NCI-H2029 treated with DMSO at 0.1 percent for 48 hours (cell line): Measurements from ENCODE around the gene FAM229B.
A peak's percentile ranks its signal among the peaks of the same experiment; 100 is the strongest.
"Not testable (repeated sequence)": the region's sequence is repeated elsewhere in the genome, so short reads cannot be mapped to it uniquely, and the experiment has no call there.

Experiments
- DNase-seq: peaks from one replicate; lab custom pipeline; 2025; lab: John Stamatoyannopoulos, UW

FAM229B gene

DNA sequence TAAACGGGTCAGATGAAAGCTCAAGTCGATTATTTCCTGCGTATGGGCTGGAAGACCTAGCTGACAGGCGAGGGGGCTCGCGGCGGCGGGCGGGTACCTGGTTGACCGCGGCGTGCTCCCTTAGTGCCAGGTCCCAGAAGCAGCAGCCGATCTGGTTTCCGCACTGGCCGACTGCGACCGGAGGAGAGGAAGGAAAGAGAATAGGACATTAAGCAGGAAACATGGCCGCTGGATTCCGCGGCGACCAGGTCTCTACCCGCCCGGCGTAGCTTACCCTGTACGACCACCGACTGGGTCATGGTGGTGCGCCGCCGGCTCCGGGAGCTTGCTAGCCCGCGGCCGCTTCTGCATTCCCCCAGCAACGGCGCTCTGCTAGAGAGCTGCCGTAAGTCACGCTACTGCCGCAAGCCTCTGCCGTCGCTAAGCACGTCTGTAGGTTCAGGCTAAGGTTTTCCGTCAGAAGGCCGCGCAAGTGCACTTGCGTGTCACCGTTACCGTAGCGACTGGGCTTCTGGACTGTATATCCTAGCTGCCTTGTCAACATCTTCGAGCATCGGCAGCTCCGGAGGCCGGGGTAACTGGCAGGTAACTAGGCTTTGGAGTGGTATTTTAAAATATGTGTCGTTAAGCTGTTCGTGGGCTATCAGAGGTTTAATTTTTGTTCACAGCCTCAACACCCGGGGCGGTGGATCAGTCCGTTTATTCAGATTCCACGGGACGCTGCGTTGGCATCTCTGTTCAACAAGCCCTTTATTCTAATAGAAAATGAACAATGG, at the start of gene FAM229B, which contains the start of gene TUBE1:
Gene FAM229B, plus strand, starts transcription at position 456 of the 776 bp plus-strand sequence. CDS start 11,693 bp downstream, outside the sequence.
Gene TUBE1, minus strand, starts transcription at position 347 of the 776 bp plus-strand sequence. Its CDS starts 48 bp downstream, at position 299.
- DNase-seq: peak; percentile 92

GRCh38 chr6:112037783-112038216, 49.6 kb upstream of the FAM229B start:
- no peak for DNase-seq

DNA sequence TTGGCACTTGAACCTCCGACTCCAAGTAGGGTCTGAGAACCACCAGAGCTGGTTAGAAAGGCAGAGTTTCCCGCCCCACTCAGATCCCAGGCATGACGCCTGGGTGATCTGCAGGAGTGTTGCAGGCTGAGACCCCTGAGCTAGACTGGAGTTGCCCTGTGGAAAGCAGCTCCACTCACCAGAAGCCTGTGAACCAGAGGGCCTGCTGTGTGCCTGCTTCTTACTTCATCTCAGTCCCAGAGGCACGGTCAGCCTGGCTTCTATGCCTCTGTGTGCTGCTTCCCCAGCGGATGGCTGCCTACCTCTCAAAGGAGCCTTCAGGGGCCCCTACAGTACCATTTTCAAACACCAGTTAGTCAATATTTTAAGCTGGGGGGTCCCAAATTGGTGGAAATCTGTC, 49.1 kb upstream of the FAM229B start:
- DNase-seq: no peak

DNA sequence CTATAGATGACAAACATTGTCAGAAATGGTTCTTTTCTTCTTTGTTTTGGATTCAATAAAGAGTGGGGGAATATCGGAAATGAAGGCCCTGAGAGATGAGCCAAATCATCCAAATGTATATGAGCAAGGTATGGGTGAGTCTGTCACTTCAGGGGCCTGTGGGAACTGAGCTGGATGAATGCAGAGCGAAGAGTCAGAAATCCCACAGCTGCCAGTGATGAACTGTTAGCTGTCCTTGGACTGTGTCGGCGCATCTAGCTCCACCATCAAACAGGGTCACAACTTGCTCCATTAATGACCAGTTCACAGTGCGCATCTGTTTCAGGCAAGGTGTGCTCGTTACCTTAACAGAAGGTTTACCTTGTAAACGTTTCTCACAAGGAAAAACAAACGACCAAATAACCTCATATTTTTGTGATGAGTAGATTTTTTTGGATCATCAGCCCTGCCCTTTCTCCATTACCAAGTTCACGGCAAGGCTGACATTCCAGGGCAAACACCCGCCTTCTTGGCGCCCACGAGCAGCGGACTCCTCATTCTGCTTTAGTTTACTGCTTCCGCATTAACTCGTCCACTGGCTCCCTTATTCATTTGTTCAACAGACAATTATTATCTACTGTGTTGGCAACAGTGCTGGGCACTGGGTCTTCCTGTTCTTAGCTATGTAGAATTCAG, 48.5 kb upstream of the FAM229B start:
- DNase-seq: no peak

DNA sequence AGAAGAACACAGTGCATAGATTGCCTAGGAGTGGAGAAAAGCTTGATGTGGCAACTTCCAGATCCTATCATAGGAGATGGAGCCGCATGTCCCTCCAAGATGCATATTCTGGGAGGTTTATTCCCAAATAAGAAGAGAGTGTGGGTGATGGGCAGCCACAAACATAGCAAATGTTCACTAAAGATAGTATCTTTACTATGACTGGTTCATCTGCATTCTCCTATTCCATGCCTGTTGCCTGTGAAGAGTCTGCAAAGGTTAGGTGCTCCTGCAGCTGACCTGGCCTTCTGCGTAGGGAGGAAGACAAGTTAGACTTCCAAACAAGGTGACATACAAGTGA, 48.0 kb upstream of the FAM229B start:
- DNase-seq: no peak

DNA sequence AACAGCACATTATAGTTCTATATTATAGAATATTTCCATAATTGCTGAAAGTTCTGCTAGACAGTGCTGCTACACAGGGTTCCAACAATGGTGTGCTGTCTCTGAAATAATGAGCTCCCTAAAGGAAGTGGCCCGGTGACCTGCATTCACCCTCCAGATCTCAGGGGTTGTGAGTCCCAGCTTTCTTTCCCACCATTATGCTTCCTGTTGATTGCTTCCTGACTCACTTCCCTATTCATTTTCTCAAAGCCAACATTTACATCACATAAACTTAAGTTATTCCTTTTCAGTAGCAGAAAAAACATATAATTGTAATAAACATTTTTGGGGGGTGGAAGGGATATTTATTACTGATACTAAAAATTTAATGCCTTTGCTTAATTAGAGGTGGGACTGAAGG, 46.4 kb upstream of the FAM229B start:
- no peak for DNase-seq

DNA sequence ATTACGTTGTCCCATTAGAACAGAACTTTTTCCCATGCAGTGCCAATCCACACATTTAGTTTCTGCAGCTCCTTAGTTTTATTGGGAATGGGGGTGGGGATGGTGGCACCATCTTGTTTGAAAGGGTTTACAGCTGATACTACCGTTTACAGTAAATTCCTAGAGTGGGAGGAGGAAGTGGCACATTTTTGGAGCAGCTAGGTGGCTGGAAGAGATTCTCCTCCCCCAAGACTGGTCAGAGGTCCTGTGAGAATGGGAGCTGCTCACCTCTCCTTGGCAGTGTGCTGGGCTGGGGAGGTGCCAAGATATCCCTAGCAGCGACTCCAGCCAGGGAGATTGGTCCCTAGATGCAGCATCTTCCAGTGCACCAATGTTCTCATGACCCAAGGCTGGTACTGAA, 45.9 kb upstream of the FAM229B start:
- no peak for DNase-seq

DNA sequence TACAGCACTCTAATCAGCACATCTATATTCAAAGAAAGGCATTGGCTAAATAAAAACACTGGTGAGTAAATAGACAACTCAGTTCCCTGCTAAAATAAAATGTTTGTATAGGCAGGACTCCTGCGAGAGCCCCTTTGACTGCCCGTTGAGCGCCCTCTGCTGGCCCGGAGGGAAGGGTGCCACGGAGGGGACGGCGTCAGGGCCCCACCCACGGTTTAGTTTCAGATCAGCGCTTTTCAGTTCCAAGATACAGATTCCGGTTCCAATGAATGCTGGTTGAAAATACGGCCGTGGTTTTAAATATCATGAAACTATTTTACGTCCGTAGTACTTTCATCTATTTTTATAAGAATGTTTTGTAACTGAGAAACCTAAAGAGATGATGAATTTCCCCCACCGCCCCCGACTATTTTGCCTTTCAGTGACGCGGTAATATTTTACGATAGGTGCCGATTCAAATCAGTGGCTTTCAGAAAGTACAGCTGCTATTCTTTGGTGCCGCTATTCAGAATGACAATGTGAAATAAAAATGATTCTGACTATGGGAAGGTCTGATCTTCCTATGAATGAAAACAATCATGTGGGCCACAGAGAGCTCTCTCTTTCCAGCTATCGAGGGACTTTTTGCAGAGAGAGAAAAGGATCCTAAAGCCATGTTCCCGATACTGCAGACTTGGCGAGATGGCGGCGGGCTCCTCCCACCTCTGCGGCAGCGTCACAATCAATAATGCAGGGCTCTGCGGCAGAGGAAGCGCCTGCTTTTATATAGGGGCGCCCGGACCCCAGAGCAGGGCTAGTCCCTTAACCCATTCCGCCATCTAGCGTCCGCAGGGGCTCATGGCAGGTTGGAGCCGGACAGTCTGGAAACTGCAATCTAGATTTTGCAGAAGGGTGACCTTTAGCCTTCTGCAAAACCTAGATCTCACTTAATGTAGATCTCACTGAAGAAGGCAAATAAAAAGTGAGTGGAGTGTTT, 44.1 kb upstream of the FAM229B start:
- peak; percentile 97 for DNase-seq

DNA sequence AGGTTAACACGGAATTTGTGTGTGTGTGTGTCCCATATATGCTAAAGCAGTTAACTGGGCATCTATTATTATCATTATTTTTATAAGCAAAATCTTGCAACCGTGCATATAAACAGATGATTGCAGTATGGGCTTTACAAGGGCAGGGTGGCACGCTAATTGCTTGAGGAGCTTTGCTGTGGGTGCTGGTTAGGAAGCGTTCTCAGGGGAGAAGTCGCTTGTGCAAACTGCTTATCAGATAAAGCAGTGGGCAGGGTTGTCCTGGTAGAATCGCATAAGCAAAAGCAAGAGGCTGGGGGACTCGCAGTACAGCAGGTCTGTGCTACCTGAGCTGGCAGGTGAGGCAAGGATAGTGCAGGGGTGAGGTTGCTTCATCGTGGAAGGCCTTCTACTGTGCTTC, 43.2 kb upstream of the FAM229B start:
- DNase-seq: no peak

GRCh38 chr6:112044856-112045255, 42.5 kb upstream of the FAM229B start:
- no peak for DNase-seq

DNA sequence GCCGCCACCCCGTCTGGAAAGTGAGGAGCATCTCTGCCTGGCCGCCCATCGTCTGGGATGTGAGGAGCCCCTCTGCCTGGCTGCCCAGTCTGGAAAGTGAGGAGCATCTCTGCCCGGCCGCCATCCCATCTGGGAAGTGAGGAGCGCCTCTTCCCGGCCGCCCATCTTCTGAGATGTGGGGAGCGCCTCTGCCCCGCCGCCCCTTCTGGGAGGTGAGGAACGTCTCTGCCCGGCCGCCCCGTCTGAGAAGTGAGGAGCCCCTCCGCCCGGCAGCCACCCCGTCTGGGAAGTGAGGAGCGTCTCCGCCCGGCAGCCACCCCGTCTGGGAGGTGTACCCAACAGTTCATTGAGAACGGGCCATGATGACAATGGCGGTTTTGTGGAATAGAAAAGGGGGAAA, 39.9 kb upstream of the FAM229B start:
- DNase-seq: not testable (repeated sequence)

DNA sequence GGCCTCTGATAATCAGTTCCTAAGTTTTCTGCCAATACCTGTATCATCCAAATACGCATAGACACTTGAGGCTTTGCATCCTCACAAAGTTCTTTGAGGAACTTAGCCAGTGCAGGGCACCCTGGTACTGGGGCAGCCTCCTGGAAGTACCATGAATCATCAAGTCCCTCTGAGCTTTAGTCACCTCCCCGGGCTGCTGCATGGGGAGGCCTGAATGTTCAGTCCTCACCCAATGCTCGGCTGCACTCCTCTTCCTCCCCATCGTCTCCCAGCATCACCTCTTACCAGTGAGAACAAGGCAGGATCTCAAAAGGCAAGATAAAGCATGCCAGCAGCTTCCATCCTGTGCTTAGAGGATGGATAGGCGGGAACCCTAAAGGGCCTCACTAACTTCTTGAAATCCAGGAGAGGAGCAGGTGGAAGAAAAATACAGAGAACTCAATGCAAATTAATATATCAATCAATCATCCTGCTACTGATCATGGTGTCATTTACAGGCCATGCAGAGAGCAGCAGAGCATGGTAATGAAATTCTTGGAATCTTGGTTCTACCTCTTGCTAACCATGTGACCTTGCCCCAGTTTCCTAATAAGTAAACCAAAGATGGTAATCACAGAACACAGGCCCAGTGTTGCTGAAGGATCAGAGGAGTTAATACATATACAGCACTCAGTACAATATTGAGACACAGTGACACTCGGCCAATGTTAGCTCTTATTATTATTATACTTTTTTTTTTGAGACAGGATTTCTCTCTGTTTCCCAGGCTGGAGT, 38.2 kb upstream of the FAM229B start:
- no peak for DNase-seq

DNA sequence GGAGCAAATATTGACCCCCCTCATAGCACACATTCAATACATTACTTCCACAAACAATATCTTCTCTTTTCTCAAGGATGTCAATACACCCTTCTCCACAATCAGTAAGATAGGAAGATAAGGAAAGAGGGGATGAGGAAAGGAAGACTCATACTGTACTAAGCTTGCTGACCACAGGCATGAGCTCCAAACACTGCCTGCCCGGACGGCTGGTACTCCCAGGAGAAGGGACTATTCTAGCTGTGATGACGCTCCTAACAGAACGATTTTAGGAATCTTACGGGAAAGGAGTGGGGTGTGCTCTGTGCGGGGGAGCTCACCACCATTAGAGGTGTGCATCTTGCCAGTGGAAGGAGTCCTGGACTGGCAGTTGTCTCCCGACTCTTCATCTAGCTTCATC, 37.4 kb upstream of the FAM229B start:
- no peak for DNase-seq

- no peak for DNase-seq
Observed at GRCh38 chr6:112050429-112050828, 37.0 kb upstream of the FAM229B start.

GRCh38 chr6:112051251-112051740, 36.1 kb upstream of the FAM229B start:
- DNase-seq: not testable (repeated sequence)

GRCh38 chr6:112054001-112054400, 33.4 kb upstream of the FAM229B start, which contains the start of gene CCN6:
TSS of gene CCN6 (plus strand) at chr6:112054104. CDS start at chr6:112054358, 254 bp downstream.
- no peak for DNase-seq

DNA sequence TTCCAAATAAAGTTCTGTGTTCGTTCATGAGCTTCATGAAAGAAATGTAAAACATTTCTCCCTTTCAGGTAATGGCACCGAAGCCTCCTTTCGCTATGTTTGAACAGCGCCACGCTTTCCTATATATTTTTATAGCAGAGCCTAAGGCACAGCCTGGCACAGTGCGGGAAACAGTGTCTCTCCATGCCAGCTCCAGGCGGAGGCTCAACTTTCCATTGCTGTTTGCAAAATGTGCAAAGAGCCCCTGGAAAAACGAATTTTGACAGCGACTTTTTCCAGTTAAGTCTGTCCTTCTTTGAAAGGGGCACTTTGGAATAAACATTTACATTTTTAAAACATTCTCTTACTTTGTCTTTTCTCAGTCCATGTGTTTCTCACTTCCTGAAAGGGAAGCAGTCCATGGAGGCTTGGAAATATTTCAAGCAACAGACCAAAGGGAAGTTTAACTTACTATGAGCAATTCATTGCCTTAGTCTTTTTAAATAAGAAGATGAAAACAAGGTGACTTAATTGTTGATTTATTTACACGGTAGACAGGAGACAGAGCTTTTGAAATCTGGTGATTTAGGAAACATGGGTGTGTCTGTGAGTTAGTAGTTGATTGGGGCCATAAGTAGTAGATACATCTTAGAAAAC, 32.7 kb upstream of the FAM229B start:
- no peak for DNase-seq

- DNase-seq: no peak
Observed at GRCh38 chr6:112058243-112059032, 29.0 kb upstream of the FAM229B start.

GRCh38 chr6:112061605-112062004, 25.8 kb upstream of the FAM229B start:
- DNase-seq: no peak

GRCh38 chr6:112062966-112063365, 24.4 kb upstream of the FAM229B start:
- no peak for DNase-seq
